GM21390 (cell line): ENCODE data around the gene NR1H3.

Experiments
- ATAC-seq: cut with Tn5 transposase; IDR thresholded peaks from one replicate; pipeline ENCODE4 v1.9.1; 2021; ENCODE audit not compliant: unreplicated experiment

Gene NR1H3

GRCh38 chr11:47269002-47269828, 11.4 kb downstream of the NR1H3 start:
- ATAC-seq, result peak; percentile 42

GRCh38 chr11:47269829-47270305, 12.1 kb downstream of the NR1H3 start, which contains the start of gene MADD:
MADD (plus strand) TSS chr11:47270133.
- ATAC-seq, result peak; percentile 59

- no peak for ATAC-seq
These were observed 12.8 kb downstream of the NR1H3 start for GRCh38 chr11:47270331-47271271.

- ATAC-seq, result no peak
These were observed 13.5 kb downstream of the NR1H3 start for GRCh38 chr11:47271328-47271727.

- no peak for ATAC-seq
These were observed 14.3 kb downstream of the NR1H3 start for GRCh38 chr11:47271961-47272661.

GRCh38 chr11:47272706-47273105, 14.9 kb downstream of the NR1H3 start:
- ATAC-seq, result no peak

- no peak for ATAC-seq
These were observed 16.9 kb downstream of the NR1H3 start for GRCh38 chr11:47274495-47275235.

GRCh38 chr11:47276923-47277322, 19.1 kb downstream of the NR1H3 start:
- ATAC-seq, result no peak

GRCh38 chr11:47278058-47278457, 20.3 kb downstream of the NR1H3 start:
- no peak for ATAC-seq

- no peak for ATAC-seq
These were observed 21.0 kb downstream of the NR1H3 start for GRCh38 chr11:47278769-47279168.

GRCh38 chr11:47280099-47280498, 22.3 kb downstream of the NR1H3 start:
- ATAC-seq, result no peak

GRCh38 chr11:47280860-47281259, 23.1 kb downstream of the NR1H3 start:
- ATAC-seq, result no peak

GRCh38 chr11:47282462-47282861, 24.7 kb downstream of the NR1H3 start:
- no peak for ATAC-seq

GRCh38 chr11:47284151-47284550, 26.4 kb downstream of the NR1H3 start:
- ATAC-seq, result no peak

- no peak for ATAC-seq
These were observed 28.4 kb downstream of the NR1H3 start for GRCh38 chr11:47285969-47286770.

- no peak for ATAC-seq
These were observed 30.3 kb downstream of the NR1H3 start for GRCh38 chr11:47288066-47288465.

- ATAC-seq, result no peak
These were observed 32.1 kb downstream of the NR1H3 start for GRCh38 chr11:47289856-47290255.

- no peak for ATAC-seq
These were observed 37.6 kb downstream of the NR1H3 start for GRCh38 chr11:47295385-47295784.

GRCh38 chr11:47296045-47296444, 38.2 kb downstream of the NR1H3 start:
- ATAC-seq, result no peak

- ATAC-seq, result no peak
These were observed 41.3 kb downstream of the NR1H3 start for GRCh38 chr11:47299078-47299477.
